Osteoblast (primary cell): Measurements from ENCODE around the gene DHRS4. TPM values are rescaled to one million over a fixed set of nuclear protein-coding genes. Genes with fewer than 3 reads are reported as not detected.

Source experiments
- DNase-seq: peaks from one replicate; pipeline ENCODE4 v3.0.0; 2011; ENCODE audit warnings: low spot score, mixed read lengths; ENCODE audit not compliant: insufficient read length; ENCODE audit errors: missing footprints
- H2AFZ ChIP-seq: 2 replicates; pipeline ENCODE4 v1.6.0; 2011; ENCODE audit warnings: mild to moderate bottlenecking, low read length
- H3K27ac ChIP-seq: 2 replicates; pipeline ENCODE4 v1.5.1; 2011; ENCODE audit warnings: mild to moderate bottlenecking, low read depth, low read length, moderate library complexity
- H3K27me3 ChIP-seq: 2 replicates; pipeline ENCODE4 v1.6.0; 2012; ENCODE audit warnings: mild to moderate bottlenecking, control low read depth, inconsistent platforms, low read length, moderate library complexity; ENCODE audit not compliant: insufficient read depth
- H3K36me3 ChIP-seq: 2 replicates; pipeline ENCODE4 v1.5.1; 2011; ENCODE audit warnings: mild to moderate bottlenecking, low read length, control low read depth, moderate library complexity; ENCODE audit not compliant: insufficient read depth
- H3K4me1 ChIP-seq: 2 replicates; pipeline ENCODE4 v1.5.1; 2011; ENCODE audit warnings: mild to moderate bottlenecking, low read length, control low read depth, moderate library complexity; ENCODE audit not compliant: insufficient read depth
- H3K4me2 ChIP-seq: 2 replicates; pipeline ENCODE4 v1.6.0; 2011; ENCODE audit warnings: mild to moderate bottlenecking, low read length; ENCODE audit not compliant: insufficient read depth
- H3K4me3 ChIP-seq: fragments of 200-600 bp; sonication (generic); 3 replicates; pipeline ENCODE4 v1.5.1; 2012; ENCODE audit warnings: mild to moderate bottlenecking, low read length, inconsistent platforms; ENCODE audit not compliant: insufficient read depth
- H3K79me2 ChIP-seq: 2 replicates; pipeline ENCODE4 v1.6.0; 2012; ENCODE audit warnings: mild to moderate bottlenecking, low read length, control low read depth, inconsistent platforms; ENCODE audit not compliant: insufficient read depth
- H3K9me3 ChIP-seq: 2 replicates; pipeline ENCODE4 v1.5.1; 2011; ENCODE audit warnings: low read depth, low read length, control low read depth
- H4K20me1 ChIP-seq: 2 replicates; pipeline ENCODE4 v1.6.0; 2012; ENCODE audit warnings: mild to moderate bottlenecking, low read length, control low read depth; ENCODE audit not compliant: insufficient read depth
- total RNA-seq: library from RNA; depleted of rRNA; stranded (reverse); fragments of >200 nt; gene quantifications from 2 replicates; pipeline ENCODE4 v1.2.3, GENCODE V29; 2012
- TF ChIP-seq, protein P1 (sequence below): IDR thresholded peaks from 2 replicates; pipeline ENCODE4 v1.5.1; 2011; ENCODE audit warnings: mild to moderate bottlenecking, low read depth, low read length, moderate library complexity; ENCODE audit errors: extremely low read depth

DHRS4 gene
- total RNA-seq, 1 donor: 31.5 TPM

DNA sequence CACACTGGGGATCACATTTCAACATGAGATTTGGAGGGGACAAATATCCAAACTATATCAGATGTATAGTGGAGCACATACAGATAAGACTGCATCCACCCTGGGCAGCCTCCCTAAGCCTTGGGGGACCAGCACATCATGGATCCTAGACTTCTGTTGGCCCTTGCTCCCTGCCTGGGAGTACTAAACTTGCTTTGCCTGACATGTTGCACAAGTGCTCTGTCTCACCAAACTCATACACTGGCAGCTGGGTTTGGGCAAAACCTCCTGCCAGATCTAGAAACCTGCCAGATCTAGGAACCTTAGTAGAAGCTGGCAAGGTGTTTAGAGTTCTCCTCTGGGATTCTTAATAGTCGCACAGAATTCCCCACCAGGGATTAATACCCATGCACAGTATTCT is 18.4 kb upstream of the DHRS4 start:
- Histone ChIP-seq H3K4me3 (no peak overlapping the region), H3K36me3 (no peaks in the 10 kb centered on the region), H3K4me1 (peaks cover 10% of the 10 kb centered on the region), H3K4me2 (no peak overlapping the region), H3K27me3 (no peaks in the 10 kb centered on the region), H2AFZ (no peak overlapping the region), H4K20me1 (no peaks in the 10 kb centered on the region), H3K27ac (no peak overlapping the region), H3K79me2 (no peaks in the 10 kb centered on the region), H3K9me3 (no peaks in the 10 kb centered on the region)
- DNase-seq: no peak
- TF ChIP-seq, protein P1, sequence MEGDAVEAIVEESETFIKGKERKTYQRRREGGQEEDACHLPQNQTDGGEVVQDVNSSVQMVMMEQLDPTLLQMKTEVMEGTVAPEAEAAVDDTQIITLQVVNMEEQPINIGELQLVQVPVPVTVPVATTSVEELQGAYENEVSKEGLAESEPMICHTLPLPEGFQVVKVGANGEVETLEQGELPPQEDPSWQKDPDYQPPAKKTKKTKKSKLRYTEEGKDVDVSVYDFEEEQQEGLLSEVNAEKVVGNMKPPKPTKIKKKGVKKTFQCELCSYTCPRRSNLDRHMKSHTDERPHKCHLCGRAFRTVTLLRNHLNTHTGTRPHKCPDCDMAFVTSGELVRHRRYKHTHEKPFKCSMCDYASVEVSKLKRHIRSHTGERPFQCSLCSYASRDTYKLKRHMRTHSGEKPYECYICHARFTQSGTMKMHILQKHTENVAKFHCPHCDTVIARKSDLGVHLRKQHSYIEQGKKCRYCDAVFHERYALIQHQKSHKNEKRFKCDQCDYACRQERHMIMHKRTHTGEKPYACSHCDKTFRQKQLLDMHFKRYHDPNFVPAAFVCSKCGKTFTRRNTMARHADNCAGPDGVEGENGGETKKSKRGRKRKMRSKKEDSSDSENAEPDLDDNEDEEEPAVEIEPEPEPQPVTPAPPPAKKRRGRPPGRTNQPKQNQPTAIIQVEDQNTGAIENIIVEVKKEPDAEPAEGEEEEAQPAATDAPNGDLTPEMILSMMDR: no peak

DNA sequence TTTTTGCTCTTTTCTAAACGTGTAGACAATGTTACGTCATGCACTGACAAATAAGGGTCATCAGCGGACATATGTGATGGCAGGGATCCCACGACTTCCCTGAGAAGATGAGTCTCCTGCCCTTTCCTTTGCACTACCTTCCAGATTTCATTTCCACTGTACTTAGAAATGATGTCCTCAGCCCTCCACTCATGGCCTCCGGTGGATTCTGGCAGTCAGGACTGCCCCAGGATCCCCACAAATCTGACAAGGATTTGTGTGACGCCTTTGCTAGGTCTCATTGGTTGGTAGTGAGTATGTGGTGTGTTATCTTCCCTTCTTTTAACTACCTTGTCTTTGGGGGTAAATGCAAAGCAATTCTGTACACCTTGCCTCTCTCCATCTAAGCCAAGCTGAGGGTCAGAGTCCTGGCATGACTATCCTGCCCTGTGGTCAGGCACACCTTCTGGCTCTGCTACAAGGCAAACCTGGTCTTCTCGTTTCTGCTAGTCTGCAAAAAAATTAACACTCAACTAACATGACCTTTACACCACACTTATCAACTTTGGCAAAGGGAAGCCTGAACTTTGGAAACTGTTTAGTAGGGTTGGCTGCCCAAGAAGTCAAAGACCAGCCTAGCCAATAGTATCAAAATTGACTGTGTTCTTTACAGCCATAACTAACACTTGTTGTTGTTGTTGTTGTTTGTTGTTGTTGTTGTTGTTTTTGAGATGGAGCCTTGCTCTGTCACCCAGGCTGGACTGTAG is 17.3 kb upstream of the DHRS4 start:
- no peaks in the 10 kb centered on the region for H3K36me3 ChIP-seq
- no peak overlapping the region for H3K4me2 ChIP-seq
- H3K4me1 ChIP-seq: peaks cover under 1% of the 10 kb centered on the region
- no peaks in the 10 kb centered on the region for H3K27me3 ChIP-seq
- H3K4me3 ChIP-seq: no peak overlapping the region
- no peaks in the 10 kb centered on the region for H4K20me1 ChIP-seq
- no peak overlapping the region for H2AFZ ChIP-seq
- no peak for DNase-seq
- no peaks in the 10 kb centered on the region for H3K9me3 ChIP-seq
- H3K27ac ChIP-seq: no peak overlapping the region
- no peaks in the 10 kb centered on the region for H3K79me2 ChIP-seq
- TF ChIP-seq, protein P1: no peak

DNA sequence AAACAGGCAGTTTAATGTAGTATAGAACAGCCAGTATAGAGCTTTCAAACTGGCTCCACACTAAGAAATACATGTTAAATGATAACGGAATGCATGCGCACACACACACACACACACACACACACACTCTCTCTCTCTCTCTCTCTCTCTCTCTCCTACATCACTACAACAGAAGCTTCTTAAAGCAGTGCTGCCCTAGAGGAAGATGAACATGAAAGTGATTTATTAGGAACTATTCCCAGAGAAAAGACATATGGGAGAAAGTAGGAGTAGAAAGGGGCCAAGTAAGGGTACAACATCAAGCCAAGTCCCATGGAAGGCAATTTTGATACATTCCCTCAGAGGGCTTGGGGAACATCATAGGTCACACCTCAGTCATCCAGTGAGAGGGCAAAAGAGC is 16.4 kb upstream of the DHRS4 start:
- Histone ChIP-seq H3K4me2 (no peak overlapping the region), H3K79me2 (no peaks in the 10 kb centered on the region), H2AFZ (no peak overlapping the region), H3K4me3 (no peak overlapping the region), H3K27ac (no peak overlapping the region), H3K4me1 (no peaks in the 10 kb centered on the region), H3K36me3 (no peaks in the 10 kb centered on the region), H3K9me3 (no peaks in the 10 kb centered on the region), H3K27me3 (no peaks in the 10 kb centered on the region), H4K20me1 (no peaks in the 10 kb centered on the region)
- DNase-seq: no peak
- TF ChIP-seq, protein P1: no peak

DNA sequence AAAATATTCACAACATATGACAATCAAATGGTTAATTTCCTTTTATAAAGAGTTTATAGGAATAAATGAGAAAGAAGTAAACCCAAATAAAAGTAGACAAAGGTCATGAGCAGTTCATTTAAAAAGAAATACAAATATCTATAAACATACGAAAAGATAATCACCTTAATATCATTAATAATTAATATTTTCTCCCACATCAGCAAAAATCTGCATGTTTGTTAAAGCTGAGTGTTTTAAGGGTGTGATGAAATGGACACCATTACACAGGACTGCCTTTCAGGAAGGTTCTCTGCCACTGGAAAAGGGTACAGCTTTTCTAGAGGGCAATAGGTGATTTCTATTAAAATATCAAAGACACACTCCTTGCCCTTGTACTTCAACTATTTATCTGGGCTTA is 14.7 kb upstream of the DHRS4 start:
- no peak for DNase-seq
- Histone ChIP-seq H3K4me3 (no peak overlapping the region), H3K9me3 (no peaks in the 10 kb centered on the region), H3K79me2 (no peaks in the 10 kb centered on the region), H3K27ac (no peak overlapping the region), H4K20me1 (no peaks in the 10 kb centered on the region), H3K4me2 (no peak overlapping the region), H3K36me3 (no peaks in the 10 kb centered on the region), H3K4me1 (no peaks in the 10 kb centered on the region), H3K27me3 (no peaks in the 10 kb centered on the region), H2AFZ (no peak overlapping the region)
- TF ChIP-seq, protein P1: no peak
